GM13976 (cell line): ENCODE measurements around the gene HS3ST6.
"Not testable (repeated sequence)": the region's sequence is repeated elsewhere in the genome, so short reads cannot be mapped to it uniquely, and the experiment has no call there.

Source experiments
- DNase-seq: peaks from one replicate; pipeline ENCODE4 v3.0.0; 2012; ENCODE audit warnings: low spot score
- in situ Hi-C: fragments of 300-500 bp; cut with MboI; formaldehyde crosslinking; loops from one replicate; pipeline ENCODE4 v1.12.0; 2022; ENCODE audit warnings: low sequenced_read_pairs, mixed read lengths, inconsistent platforms; ENCODE audit not compliant: unreplicated experiment
- TF ChIP-seq, protein P1 (sequence below): IDR thresholded peaks from 2 replicates; pipeline ENCODE4 v1.5.1; 2012; ENCODE audit warnings: borderline replicate concordance, mild to moderate bottlenecking; ENCODE audit not compliant: insufficient read depth; ENCODE audit errors: extremely low read depth, missing control alignments, control extremely low read depth

Gene HS3ST6

DNA sequence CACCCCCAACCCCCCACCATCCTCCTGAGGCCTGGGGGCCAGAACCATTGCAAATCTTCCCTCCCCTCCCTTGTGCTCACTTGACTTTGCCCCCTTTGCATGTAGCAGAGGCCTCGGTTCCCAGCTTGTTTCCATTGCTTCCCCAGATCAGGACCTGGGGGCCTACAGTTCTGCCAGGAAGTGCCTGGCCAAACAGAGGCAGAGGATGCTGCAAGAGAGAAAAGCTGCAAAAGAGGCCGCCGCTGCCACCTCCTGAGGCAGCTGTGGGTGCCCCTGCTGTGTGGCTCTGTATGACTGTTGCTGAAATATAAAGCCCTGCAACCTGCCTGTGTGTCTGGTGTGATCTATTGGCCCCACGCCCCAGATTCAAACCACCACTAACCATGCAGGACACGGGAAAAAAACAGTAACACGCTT is 43.4 kb upstream of the HS3ST6 start:
- in situ Hi-C loops: no loop called here
- no peak for DNase-seq
- TF ChIP-seq, protein P1, sequence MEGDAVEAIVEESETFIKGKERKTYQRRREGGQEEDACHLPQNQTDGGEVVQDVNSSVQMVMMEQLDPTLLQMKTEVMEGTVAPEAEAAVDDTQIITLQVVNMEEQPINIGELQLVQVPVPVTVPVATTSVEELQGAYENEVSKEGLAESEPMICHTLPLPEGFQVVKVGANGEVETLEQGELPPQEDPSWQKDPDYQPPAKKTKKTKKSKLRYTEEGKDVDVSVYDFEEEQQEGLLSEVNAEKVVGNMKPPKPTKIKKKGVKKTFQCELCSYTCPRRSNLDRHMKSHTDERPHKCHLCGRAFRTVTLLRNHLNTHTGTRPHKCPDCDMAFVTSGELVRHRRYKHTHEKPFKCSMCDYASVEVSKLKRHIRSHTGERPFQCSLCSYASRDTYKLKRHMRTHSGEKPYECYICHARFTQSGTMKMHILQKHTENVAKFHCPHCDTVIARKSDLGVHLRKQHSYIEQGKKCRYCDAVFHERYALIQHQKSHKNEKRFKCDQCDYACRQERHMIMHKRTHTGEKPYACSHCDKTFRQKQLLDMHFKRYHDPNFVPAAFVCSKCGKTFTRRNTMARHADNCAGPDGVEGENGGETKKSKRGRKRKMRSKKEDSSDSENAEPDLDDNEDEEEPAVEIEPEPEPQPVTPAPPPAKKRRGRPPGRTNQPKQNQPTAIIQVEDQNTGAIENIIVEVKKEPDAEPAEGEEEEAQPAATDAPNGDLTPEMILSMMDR: no peak

- no peak for DNase-seq
- TF ChIP-seq, protein P1: no peak
- in situ Hi-C loops: no loop called here
Measured at GRCh38 chr16:1960665-1961630, 42.7 kb upstream of the HS3ST6 start.

- in situ Hi-C loops: no loop called here
- peak; percentile 94 for DNase-seq
- TF ChIP-seq, protein P1: peak; percentile 78
Measured at GRCh38 chr16:1959269-1960039, 41.2 kb upstream of the HS3ST6 start, which contains the start of gene NDUFB10. Gene NDUFB10 (plus strand): TSS chr16:1959538. CDS start chr16:1959625, 87 bp downstream.

DNA sequence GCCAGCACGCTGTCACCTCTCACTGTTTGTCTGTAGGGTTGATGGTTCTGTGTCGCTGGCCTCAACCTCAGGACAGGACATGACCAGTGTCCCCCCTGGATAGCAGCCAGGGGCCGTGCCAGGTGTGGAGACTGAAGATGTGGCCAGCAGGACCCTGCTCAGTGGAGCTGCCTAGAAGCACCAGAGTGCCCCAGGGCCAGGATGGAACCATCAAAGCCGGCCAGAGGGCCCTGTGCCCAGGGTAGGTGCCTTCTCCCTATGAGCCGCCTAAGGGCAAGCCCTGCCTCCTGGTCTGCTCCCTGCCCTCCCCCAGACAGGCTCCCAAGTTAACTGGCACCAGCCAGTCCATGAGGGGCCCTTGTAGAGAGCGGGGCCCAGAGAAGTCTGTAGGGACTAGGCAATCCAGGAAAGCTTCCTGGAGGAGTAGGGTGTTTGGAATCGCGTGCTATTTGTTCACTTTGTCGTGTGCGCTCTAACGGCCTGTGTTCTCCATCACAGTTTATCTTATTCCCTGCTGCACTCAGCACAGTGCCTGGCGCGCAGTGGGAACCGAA is 40.6 kb upstream of the HS3ST6 start:
- DNase-seq: no peak
- TF ChIP-seq, protein P1: no peak
- in situ Hi-C loops: no loop called here

GRCh38 chr16:1958143-1958491 is 39.9 kb upstream of the HS3ST6 start:
- DNase-seq, in situ Hi-C loops: not testable (repeated sequence)

DNA sequence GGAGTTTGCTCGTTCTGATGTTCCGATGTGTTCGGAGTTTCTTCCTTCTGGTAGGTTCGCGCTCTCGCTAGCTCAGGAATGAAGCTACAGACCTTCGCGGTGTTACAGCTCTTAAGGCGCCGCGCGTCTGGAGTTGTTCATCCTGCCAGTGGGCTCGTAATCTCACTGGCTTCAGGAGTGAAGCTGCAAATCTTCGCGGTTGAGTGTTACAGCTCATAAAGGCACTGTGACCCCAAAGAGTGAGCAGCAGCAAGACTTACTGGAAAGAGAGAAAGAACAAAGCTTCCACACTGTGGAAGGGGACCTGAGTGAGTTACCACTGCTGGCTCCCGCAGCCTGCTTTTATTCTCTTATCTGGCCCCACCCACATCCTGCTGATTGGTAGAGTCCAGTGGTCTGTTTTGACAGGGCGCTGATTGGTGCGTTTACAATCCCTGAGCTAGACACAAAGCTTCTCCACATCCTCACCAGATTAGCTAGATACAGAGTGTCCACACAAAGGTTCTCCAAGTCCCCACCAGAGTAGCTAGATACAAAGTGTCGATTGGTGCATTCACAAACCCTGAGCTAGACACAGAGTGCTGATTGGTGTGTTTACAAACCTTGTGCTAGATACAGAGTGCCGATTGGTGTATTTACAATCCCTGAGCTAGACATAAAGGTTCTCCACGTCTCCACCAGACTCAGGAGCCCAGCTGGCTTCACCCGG is 39.4 kb upstream of the HS3ST6 start:
- DNase-seq, in situ Hi-C loops: not testable (repeated sequence)

- in situ Hi-C loops: no loop called here
- TF ChIP-seq, protein P1: no peak
Measured at GRCh38 chr16:1953734-1954133, 35.5 kb upstream of the HS3ST6 start.

More at GRCh38 chr16:1953734-1954133, 35.5 kb upstream of the HS3ST6 start:
- DNase-seq: no peak
